ENCODE results near the gene RYR2. TPM values are rescaled to one million over a fixed set of nuclear protein-coding genes. Genes with fewer than 3 reads are reported as not detected.
"Not testable (repeated sequence)": the region's sequence is repeated elsewhere in the genome, so short reads cannot be mapped to it uniquely, and the experiment has no call there.

The RYR2 gene
- total RNA-seq, 1 donor from 2014 or later: 4.8 TPM

GRCh38 chr1:237119091-237119490, 77.1 kb downstream of the RYR2 start:
- peak; percentile 43 to 72 for ATAC-seq
- Histone ChIP-seq H3K9me3 (no peaks in the 10 kb centered on the region), H3K27ac (no peak overlapping the region), H3K4me1 (no peaks in the 10 kb centered on the region), H3K4me3 (no peak overlapping the region), H3K36me3 (no peaks in the 10 kb centered on the region), H3K27me3 (ENCODE audit: low read depth) (no peaks in the 10 kb centered on the region)
- no peak for DNase-seq
- TF ChIP-seq CTCF (IDR thresholded peaks at IDR 0.05): no peak
- intact Hi-C loops (cut with DNase I): no loop called here

- Histone ChIP-seq H3K4me3 (no peak overlapping the region), H3K4me1 (no peaks in the 10 kb centered on the region), H3K27ac (no peak overlapping the region), H3K36me3 (no peaks in the 10 kb centered on the region), H3K27me3 (ENCODE audit: low read depth) (no peaks in the 10 kb centered on the region), H3K9me3 (no peaks in the 10 kb centered on the region)
- no peak for ATAC-seq
- intact Hi-C loops (cut with DNase I): no loop called here
- no peak for DNase-seq
- no peak for TF ChIP-seq CTCF (IDR thresholded peaks at IDR 0.05)
These were observed 78.7 kb downstream of the RYR2 start for GRCh38 chr1:237120683-237121082.

- H3K27ac ChIP-seq: no peak overlapping the region
- intact Hi-C loops (cut with DNase I): no loop called here
- H3K4me3 ChIP-seq: no peak overlapping the region
- no peaks in the 10 kb centered on the region for H3K4me1 ChIP-seq
- ATAC-seq (no peak), DNase-seq (no peak)
- TF ChIP-seq CTCF (IDR thresholded peaks at IDR 0.05): no peak
- H3K36me3 ChIP-seq: no peaks in the 10 kb centered on the region
- H3K9me3 ChIP-seq: no peaks in the 10 kb centered on the region
- no peaks in the 10 kb centered on the region for H3K27me3 ChIP-seq (ENCODE audit: low read depth)
These were observed 83.0 kb downstream of the RYR2 start for GRCh38 chr1:237124856-237125462.

GRCh38 chr1:237126180-237126579, 84.2 kb downstream of the RYR2 start:
- no peak for ATAC-seq

GRCh38 chr1:237127301-237127700, 85.3 kb downstream of the RYR2 start:
- H3K4me1 ChIP-seq; DNase-seq; H3K36me3 ChIP-seq; ATAC-seq; H3K27me3 ChIP-seq (ENCODE audit: low read depth); H3K9me3 ChIP-seq; H3K4me3 ChIP-seq; H3K27ac ChIP-seq; intact Hi-C loops (cut with DNase I): not testable (repeated sequence)

More at GRCh38 chr1:237126180-237126579, 84.2 kb downstream of the RYR2 start:
- H3K27me3 ChIP-seq (ENCODE audit: low read depth): no peaks in the 10 kb centered on the region
- TF ChIP-seq CTCF (IDR thresholded peaks at IDR 0.05): no peak
- no peak overlapping the region for H3K27ac ChIP-seq
- H3K4me3 ChIP-seq: no peak overlapping the region
- no peak for DNase-seq
- no peaks in the 10 kb centered on the region for H3K9me3 ChIP-seq
- H3K36me3 ChIP-seq: no peaks in the 10 kb centered on the region
- intact Hi-C loops (cut with DNase I): no loop called here
- H3K4me1 ChIP-seq: no peaks in the 10 kb centered on the region

GRCh38 chr1:237133921-237134320, 91.9 kb downstream of the RYR2 start:
- Histone ChIP-seq H3K27ac (no peak overlapping the region), H3K9me3 (no peaks in the 10 kb centered on the region), H3K36me3 (no peaks in the 10 kb centered on the region), H3K4me3 (no peak overlapping the region), H3K4me1 (no peaks in the 10 kb centered on the region), H3K27me3 (ENCODE audit: low read depth) (no peaks in the 10 kb centered on the region)
- intact Hi-C loops (cut with DNase I): no loop called here
- ATAC-seq (no peak), DNase-seq (no peak)
- no peak for TF ChIP-seq CTCF (IDR thresholded peaks at IDR 0.05)

All from lower lobe of right lung (tissue), 2 donors.